Nephron (organoid): ENCODE data around the gene MALRD1.

Experiments
- H3K27ac Mint-ChIP-seq, 3 experiments: 2 replicates each; pipeline ENCODE4 v1.8.0; 2020; ENCODE audit warnings: mixed read lengths in 3 of 3, mild to moderate bottlenecking in 2 of 3, moderate library complexity in 1 of 3
- H3K27me3 Mint-ChIP-seq: 2 replicates; pipeline ENCODE4 v1.8.0; 2021; ENCODE audit warnings: low read depth, mild to moderate bottlenecking, moderate library complexity, mixed read lengths
- H3K36me3 Mint-ChIP-seq: 2 replicates; pipeline ENCODE4 v1.8.0; 2020; ENCODE audit warnings: low read depth, mixed read lengths
- H3K4me1 Mint-ChIP-seq: 2 replicates; pipeline ENCODE4 v1.8.0; 2020; ENCODE audit warnings: mixed read lengths
- H3K4me3 Mint-ChIP-seq, 3 experiments: 2 replicates each; pipeline ENCODE4 v1.8.0; 2020; ENCODE audit warnings: mild to moderate bottlenecking in 3 of 3, mixed read lengths in 3 of 3, moderate library complexity in 2 of 3
- H3K9me3 Mint-ChIP-seq: 2 replicates; pipeline ENCODE4 v1.8.0; 2020; ENCODE audit warnings: mixed read lengths
- CTCF ChIP-seq, 3 experiments: fragments of 200-600 bp; sonication (generic); IDR thresholded peaks; one replicate each; pipeline ENCODE4 v1.5.0; 2021; ENCODE audit warnings: antibody characterized with exemption in 3 of 3; ENCODE audit not compliant: unreplicated experiment in 3 of 3

MALRD1 gene

GRCh38 chr10:19043431-19043830 is 5.2 kb upstream of the MALRD1 start:
- TF ChIP-seq CTCF (IDR thresholded peaks at IDR 0.05; ENCODE audit: unreplicated experiment in 3 of 3), result no peak
- no peaks in the 10 kb centered on the region for H3K36me3 Mint-ChIP-seq
- no peak overlapping the region for H3K4me3 Mint-ChIP-seq

GRCh38 chr10:19046679-19047078 is 1.9 kb upstream of the MALRD1 start:
- Mint-ChIP-seq H3K4me1 (peaks cover 8% of the 10 kb centered on the region), H3K27me3 (no peaks in the 10 kb centered on the region), H3K27ac (peak overlapping the region in 1 of 3 experiments; percentile 11), H3K9me3 (no peaks in the 10 kb centered on the region), H3K36me3 (no peaks in the 10 kb centered on the region), H3K4me3 (no peak overlapping the region)
- TF ChIP-seq CTCF (IDR thresholded peaks at IDR 0.05; ENCODE audit: unreplicated experiment in 3 of 3), result no peak

More at GRCh38 chr10:19043431-19043830, 5.2 kb upstream of the MALRD1 start:
- Mint-ChIP-seq H3K27ac (no peak overlapping the region), H3K4me1 (peaks cover 1% of the 10 kb centered on the region), H3K9me3 (no peaks in the 10 kb centered on the region), H3K27me3 (no peaks in the 10 kb centered on the region)

GRCh38 chr10:19048891-19049290 is 290 bp downstream of the MALRD1 start:
- Mint-ChIP-seq H3K27ac (peak overlapping the region in 1 of 3 experiments; percentile 36), H3K36me3 (no peaks in the 10 kb centered on the region)
- no peak for TF ChIP-seq CTCF (IDR thresholded peaks at IDR 0.05; ENCODE audit: unreplicated experiment in 3 of 3)

GRCh38 chr10:19049567-19049966 is 966 bp downstream of the MALRD1 start:
- H3K4me3 Mint-ChIP-seq, result no peak overlapping the region
- H3K27ac Mint-ChIP-seq, result no peak overlapping the region
- no peaks in the 10 kb centered on the region for H3K36me3 Mint-ChIP-seq
- no peak for TF ChIP-seq CTCF (IDR thresholded peaks at IDR 0.05; ENCODE audit: unreplicated experiment in 3 of 3)
- no peaks in the 10 kb centered on the region for H3K27me3 Mint-ChIP-seq
- peaks cover 8% of the 10 kb centered on the region for H3K4me1 Mint-ChIP-seq
- H3K9me3 Mint-ChIP-seq, result no peaks in the 10 kb centered on the region

More at GRCh38 chr10:19048891-19049290, 290 bp downstream of the MALRD1 start:
- Mint-ChIP-seq H3K4me1 (peaks cover 8% of the 10 kb centered on the region), H3K4me3 (no peak overlapping the region), H3K27me3 (no peaks in the 10 kb centered on the region), H3K9me3 (no peaks in the 10 kb centered on the region)

- H3K9me3 Mint-ChIP-seq, result no peaks in the 10 kb centered on the region
- no peak overlapping the region for H3K27ac Mint-ChIP-seq
- no peak overlapping the region for H3K4me3 Mint-ChIP-seq
- H3K4me1 Mint-ChIP-seq, result no peaks in the 10 kb centered on the region
- H3K27me3 Mint-ChIP-seq, result no peaks in the 10 kb centered on the region
- H3K36me3 Mint-ChIP-seq, result no peaks in the 10 kb centered on the region
- no peak for TF ChIP-seq CTCF (IDR thresholded peaks at IDR 0.05; ENCODE audit: unreplicated experiment in 3 of 3)
These were observed 5.8 kb downstream of the MALRD1 start for GRCh38 chr10:19054289-19054835.

- Mint-ChIP-seq H3K36me3 (no peaks in the 10 kb centered on the region), H3K27me3 (no peaks in the 10 kb centered on the region), H3K9me3 (peaks cover 2% of the 10 kb centered on the region), H3K4me1 (no peaks in the 10 kb centered on the region), H3K27ac (no peak overlapping the region), H3K4me3 (no peak overlapping the region)
- TF ChIP-seq CTCF (IDR thresholded peaks at IDR 0.05; ENCODE audit: unreplicated experiment in 3 of 3), result no peak
These were observed 9.4 kb downstream of the MALRD1 start for GRCh38 chr10:19058046-19058445.
